ENCODE results near the gene MRPL4.

GRCh38 chr19:10266706-10267105 lies 14.7 kb downstream of the MRPL4 start:
- TF ChIP-seq NFIC (IDR thresholded peaks at IDR 0.05) (no peak), EP300 (IDR thresholded peaks at IDR 0.05; ENCODE audit: borderline replicate concordance) (no peak), RAD21 (IDR thresholded peaks at IDR 0.05; ENCODE audit: low read depth) (no peak), YY1 (IDR thresholded peaks at IDR 0.05; ENCODE audit: low read depth) (no peak), MAX (IDR thresholded peaks at IDR 0.05) (no peak), CEBPB (IDR thresholded peaks at IDR 0.05) (no peak), TAF1 (IDR thresholded peaks at IDR 0.05; ENCODE audit: low read depth) (no peak)
